Measurements from ENCODE around the gene PICK1.
"Not testable (repeated sequence)": the region's sequence is repeated elsewhere in the genome, so short reads cannot be mapped to it uniquely, and the experiment has no call there.

Gene PICK1

DNA sequence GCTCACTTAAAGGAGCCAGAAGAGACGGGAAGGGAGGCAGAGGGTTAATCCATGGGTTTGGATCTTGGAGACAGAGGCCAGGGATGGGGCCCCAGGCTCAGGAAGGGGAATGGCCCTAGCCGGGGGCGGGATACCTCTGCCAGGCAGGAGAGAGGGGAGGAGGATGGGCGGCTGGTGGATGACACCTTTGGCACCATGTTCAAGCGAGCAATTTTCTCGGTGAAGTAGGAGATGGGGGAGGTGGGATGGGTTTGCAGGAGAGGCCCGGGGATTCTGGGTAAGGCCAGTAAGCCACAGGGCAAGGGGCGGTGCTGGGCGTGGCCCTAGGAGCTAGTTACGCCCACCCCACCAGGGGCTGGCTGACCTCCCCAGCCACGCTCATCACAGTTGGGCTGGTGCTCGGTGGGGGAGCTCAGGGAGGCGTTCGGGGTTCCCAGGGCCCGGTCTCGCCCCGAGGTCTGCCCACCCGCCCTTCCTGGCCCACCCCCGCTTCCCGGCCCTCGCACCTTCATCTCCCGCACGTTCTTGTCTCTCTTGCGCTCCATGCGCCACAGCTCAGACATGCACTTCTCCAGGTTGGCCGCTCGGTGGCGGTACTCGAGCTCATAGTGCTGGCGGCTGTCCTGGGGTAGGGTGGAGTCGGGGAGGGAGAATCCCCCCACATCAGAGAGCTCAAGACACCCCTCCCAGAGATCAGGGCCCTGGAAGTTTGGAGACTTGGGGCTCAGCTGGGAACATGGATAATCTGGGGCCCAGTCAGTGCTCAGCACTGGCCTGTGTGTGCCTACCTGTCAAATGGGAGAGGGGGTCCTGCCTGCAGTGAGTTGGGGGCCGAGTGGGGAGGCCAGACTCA is 40.6 kb downstream of the PICK1 start:
- no peak for DNase-seq

GRCh38 chr22:38098410-38099249 is 41.4 kb downstream of the PICK1 start:
- no peak for DNase-seq

DNA sequence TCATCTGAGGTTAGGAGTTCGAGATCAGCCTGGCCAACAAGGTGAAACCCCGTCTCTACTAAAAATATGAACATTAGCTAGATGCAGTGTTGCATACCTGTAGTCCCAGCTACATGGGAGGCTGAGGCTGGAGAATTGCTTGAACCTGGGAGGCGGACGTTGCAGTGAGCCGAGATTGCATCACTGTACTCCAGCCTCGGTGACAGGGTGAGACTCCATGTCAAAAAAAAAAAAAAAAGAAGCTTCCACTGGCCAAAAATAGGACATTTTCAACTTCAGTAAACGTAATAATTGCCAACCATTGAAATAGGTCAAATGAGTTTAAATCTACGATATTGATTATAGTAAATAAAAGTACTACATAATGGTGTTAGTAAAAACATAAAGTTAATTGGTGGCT is 46.4 kb downstream of the PICK1 start:
- DNase-seq = no peak

- no peak for DNase-seq
Measured at GRCh38 chr22:38104084-38104483, 46.9 kb downstream of the PICK1 start.

DNA sequence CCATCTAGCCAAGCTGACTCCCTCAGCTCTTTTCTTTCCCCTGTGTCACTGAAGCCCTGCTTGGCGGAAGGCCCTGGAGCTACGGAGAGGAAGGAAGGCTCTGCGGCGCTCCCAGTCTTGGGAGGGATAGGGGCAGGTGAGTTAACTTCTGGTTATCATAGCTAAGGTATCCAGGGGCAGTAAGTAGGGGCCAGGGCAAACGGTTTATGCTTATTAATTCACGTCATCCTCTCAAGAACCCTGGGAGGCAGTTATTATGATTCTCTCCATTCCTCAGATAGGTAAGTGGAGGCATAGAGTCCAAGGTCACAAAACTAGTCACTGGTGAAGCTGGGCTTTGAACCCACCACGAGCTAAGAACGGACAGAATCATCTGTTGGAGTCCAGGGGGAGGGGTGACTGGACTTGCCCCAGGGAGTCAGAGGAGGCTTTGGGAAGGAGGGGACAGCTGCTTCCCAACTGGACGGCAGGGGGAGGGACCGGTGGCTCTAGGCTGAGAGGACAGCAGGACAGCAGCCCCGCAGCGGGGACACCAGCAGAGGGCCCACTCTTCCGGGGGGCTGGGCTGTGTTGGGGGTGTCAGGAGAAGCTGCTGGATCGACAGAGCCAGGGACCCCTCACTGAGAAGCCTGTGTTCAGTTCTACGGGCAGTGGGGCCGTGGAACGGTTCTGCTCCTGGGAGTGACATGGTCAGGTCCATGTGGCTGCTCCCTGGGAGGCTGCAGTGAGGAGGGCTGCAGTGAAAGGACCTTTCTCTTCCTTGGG is 49.8 kb downstream of the PICK1 start:
- no peak for DNase-seq

GRCh38 chr22:38107692-38108515 is 50.7 kb downstream of the PICK1 start:
- no peak for DNase-seq

GRCh38 chr22:38108561-38109319 is 51.5 kb downstream of the PICK1 start:
- DNase-seq = no peak

DNA sequence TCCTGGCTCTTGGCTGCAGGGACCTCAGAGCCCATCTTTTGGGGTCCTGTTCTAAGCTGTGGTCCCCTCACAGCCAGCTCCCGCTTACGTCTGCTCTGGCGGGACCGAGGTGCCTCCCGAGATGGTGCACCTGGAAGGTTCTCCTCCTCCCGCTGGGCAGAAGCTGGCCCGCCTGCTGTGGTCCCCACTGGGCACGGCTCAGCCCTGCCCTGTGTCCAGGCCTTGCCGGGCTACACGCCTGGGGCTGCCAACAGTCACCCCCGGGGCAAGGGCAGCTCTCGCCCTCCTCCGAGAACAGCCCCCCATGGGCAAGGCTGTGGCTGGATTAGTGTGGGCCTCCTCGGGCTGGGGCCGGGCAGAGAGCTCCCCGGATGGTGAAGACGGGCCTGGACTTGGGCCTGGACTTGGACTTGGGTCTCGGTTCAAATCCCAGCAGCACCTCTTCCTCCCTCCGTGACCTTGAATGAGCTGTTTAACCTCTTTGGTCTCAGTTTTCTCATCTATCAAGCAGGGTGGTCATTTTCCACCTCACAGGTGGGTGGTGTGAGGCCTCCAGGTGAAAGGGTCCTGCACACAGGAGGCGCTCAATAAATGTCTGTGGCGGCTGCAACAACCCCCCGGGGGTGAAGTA is 52.3 kb downstream of the PICK1 start:
- no peak for DNase-seq

DNA sequence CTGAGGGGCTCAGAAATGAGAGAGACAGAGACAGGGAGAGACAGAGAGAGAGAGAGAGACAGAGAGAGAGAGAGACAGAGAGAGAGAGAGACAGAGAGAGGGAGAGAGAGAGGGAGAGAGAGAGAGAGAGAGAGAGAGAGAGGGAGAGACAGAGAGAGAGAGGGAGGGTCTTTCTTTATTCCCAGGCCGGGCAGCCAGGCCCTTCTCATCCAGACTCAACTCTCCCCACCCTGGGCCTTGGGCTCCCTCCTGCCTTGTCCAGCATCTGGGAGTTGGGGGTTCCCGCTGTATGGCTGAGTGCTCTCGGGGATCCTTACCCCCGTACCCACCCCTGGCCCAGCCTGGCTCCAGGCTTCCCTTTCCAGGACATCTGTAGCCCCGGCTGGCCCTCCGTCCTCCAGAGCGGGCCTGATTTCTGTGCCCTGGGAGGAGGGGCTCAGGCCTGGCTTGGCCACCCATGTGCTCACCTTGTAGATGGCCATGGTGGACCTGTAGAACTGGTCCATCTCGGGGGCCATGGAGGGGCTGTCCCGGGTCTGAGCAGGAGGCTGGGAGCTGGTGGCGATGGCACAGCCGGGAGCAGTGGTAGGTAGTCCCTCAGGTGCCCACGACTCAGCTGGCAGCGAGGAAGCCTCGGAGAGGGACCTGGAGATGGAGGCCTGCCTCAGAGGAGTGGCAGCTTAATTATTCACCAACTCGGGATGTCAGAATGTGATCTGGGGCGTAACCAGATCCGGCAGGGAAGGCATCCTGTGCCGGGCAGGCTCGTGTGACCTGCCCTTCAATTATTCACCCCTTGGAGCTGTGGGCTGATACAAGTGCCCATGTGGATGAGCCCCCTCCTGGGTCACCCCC is 53.0 kb downstream of the PICK1 start, which contains the start of gene BAIAP2L2:
Gene BAIAP2L2 (minus strand): TSS at position 677 of the 855 bp plus-strand sequence. CDS start 159 bp downstream, at position 518.
- no peak for DNase-seq

DNA sequence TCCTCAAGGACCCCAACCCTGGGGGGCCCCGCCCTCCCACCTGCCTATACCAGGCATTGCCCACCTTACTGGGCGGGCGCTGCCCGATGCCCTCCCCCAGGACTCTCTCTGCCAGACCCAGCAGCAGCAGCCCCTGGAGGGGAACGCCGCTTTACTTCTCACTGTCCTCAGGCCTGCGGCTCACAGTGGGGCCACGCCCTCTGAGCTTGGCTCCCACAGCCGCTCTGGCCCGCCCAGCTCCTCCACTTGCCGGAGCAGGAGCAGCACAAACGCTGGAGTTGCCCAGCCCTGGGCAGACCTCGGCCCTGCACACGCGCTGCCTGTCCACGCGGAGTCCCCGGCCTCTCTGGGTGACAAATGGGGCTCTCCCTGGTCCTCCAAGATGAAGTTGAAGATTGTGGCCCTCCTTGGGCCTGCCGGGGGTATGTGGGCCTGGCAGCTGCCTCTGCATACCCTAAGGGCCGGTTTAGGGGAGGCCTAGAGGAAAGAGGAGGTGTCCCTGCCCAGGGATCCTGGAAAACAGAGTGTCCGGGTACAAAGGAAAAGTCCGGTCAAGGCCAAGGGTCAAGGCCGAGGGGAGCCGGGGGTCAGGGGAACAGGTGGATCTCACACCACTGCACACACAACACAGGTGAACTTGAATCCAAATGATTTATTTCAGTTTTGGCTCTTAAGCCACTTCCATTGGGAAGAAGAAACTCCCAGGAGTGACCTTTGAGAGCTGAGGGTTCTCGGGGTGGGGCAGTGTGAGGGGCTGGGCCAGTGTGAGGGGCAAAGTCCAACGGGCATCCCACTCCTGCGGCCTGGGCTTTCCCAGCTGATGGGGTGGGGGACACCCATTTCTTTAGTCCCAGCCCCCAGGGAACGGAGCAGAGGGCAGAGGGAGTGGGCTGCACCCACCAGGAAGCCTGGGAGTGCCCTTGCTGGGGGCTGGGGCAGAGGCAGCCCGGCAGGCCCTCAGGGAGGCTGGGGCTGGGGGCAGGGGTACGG is 54.0 kb downstream of the PICK1 start:
- DNase-seq = peak; percentile 13

DNA sequence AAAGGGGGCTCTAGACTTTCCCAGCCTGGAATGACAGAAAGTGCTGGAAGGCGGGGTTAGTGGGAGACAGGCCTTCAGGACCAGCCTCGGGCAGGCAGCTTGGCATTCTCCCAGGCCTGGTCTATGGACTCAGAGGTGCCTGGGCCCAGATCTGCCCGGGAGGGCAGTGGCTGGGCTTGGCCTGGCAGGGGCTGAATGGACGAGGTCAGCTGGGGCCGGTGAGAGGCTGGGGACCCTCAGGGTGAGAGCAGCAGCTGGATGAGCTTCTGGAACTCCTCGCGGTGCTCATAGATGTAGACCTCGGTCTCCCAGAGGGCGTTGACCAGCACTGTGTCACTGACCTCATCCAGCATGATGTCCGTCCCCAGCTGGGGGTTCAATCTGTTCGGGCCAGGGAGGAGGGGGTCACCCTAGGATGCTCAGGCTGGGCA is 54.7 kb downstream of the PICK1 start:
- DNase-seq = no peak

DNA sequence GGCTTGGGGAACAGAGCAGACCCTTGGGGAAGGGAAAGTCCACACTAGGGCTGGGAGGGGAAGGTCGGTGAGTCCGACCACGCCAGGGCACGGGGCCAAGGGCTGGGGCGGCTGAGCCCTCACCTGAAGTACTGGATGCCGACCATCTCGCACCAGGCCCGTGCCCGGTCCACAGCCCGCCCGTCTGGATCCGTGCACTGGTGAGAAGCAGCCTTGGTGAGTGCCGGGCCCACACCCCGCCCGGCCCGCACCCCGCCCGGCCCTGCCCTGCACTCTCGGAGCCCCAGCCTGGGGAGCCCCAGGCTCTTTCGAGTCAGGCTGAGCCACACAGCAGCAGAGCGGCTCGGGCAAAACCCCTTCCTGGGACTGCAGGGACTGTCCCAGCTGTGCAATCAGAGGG is 55.2 kb downstream of the PICK1 start:
- DNase-seq = peak; percentile 12

- DNase-seq = peak; percentile 80
Measured at GRCh38 chr22:38114484-38115398, 57.5 kb downstream of the PICK1 start.

DNA sequence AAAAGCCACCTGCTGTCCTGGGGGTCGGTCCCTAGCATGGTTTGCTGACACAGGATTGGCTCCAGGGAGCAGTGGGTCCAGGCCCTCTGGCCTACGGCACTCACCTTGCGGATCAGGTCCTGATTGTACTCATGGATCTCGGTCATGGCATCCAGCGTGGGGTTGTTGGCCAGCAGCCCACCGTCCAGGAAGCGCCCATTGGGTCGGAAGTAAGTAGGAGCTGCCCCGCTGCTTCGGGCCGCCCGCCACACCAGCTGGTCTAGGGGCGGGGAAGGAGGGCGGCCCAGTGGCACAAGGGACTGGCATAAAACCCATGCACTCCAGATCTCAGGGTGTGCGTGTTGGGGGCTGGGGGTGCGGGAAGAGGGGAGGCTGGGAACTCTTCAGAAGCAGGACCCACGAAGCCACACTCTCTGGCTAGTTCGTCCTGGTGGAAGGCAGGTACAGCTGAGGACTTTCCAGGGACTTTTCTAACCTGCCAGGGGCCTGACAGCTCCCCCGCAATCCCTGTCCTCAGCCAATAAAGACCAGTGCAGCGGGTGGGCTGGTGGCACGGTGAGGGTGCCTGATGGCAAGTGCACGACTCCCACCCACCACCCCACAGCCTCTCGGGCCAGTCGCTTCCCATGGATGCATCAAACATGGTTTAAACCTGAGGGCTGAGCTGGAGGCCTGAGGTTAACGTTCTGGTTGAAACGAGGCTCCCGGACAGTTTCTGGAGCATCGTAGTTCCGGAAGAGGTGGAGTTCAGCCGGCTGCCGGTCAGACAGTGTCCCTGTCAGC is 58.4 kb downstream of the PICK1 start:
- no peak for DNase-seq

- not testable (repeated sequence) for DNase-seq
Measured at GRCh38 chr22:38117556-38117955, 60.4 kb downstream of the PICK1 start.

GRCh38 chr22:38118182-38118581 is 61.0 kb downstream of the PICK1 start:
- no peak for DNase-seq

DNA sequence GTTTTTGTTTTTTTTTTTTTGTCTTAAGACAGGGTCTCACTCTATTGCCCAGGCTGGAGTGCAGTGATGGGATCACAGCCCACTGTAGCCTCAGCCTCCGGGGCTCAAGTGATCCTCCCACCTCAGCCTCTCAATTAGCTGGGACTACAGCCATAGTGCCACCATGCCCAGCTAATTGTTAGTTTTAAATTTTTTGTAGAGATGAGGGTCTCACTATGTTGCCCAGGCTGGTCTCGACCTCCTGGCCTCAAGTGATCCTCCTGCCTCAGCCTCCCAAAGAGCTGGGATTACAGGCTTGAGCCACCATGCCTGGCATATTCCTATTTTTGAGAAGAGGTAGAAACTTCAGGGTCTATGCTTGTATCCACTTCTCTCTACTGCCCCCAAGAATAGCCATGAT is 61.5 kb downstream of the PICK1 start:
- not testable (repeated sequence) for DNase-seq
